ENCODE measurements around the gene PTEN. TPM values are rescaled to one million over a fixed set of nuclear protein-coding genes. Genes with fewer than 3 reads are reported as not detected.

The PTEN gene
- total RNA-seq, 1 donor: 169 TPM

GRCh38 chr10:87918254-87918859, 54.9 kb downstream of the PTEN start:
- Histone ChIP-seq H3K36me3 (ENCODE audit: insufficient read depth, low read length) (peaks cover under 1% of the 10 kb centered on the region), H3K9me3 (ENCODE audit: low read depth, low read length) (no peaks in the 10 kb centered on the region), H3K27ac (ENCODE audit: low read depth, low read length) (no peak overlapping the region), H3K4me3 (ENCODE audit: insufficient read depth, low read length) (no peak overlapping the region), H3K4me1 (ENCODE audit: insufficient read depth, low read length) (peaks cover 10% of the 10 kb centered on the region), H2AFZ (ENCODE audit: low read length) (no peak overlapping the region), H3K79me2 (ENCODE audit: insufficient read depth, low read length) (peaks cover 98% of the 10 kb centered on the region), H4K20me1 (ENCODE audit: insufficient read depth, low read length) (peaks cover 66% of the 10 kb centered on the region), H3K4me2 (ENCODE audit: insufficient read depth, low read length) (no peak overlapping the region), H3K27me3 (ENCODE audit: insufficient read depth, low read length) (no peaks in the 10 kb centered on the region)
- TF ChIP-seq, protein P1, sequence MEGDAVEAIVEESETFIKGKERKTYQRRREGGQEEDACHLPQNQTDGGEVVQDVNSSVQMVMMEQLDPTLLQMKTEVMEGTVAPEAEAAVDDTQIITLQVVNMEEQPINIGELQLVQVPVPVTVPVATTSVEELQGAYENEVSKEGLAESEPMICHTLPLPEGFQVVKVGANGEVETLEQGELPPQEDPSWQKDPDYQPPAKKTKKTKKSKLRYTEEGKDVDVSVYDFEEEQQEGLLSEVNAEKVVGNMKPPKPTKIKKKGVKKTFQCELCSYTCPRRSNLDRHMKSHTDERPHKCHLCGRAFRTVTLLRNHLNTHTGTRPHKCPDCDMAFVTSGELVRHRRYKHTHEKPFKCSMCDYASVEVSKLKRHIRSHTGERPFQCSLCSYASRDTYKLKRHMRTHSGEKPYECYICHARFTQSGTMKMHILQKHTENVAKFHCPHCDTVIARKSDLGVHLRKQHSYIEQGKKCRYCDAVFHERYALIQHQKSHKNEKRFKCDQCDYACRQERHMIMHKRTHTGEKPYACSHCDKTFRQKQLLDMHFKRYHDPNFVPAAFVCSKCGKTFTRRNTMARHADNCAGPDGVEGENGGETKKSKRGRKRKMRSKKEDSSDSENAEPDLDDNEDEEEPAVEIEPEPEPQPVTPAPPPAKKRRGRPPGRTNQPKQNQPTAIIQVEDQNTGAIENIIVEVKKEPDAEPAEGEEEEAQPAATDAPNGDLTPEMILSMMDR (IDR thresholded peaks at IDR 0.05; ENCODE audit: extremely low read depth, low read depth, low read length): no peak
- no peak for DNase-seq (ENCODE audit: insufficient read length, low spot score, missing footprints)

DNA sequence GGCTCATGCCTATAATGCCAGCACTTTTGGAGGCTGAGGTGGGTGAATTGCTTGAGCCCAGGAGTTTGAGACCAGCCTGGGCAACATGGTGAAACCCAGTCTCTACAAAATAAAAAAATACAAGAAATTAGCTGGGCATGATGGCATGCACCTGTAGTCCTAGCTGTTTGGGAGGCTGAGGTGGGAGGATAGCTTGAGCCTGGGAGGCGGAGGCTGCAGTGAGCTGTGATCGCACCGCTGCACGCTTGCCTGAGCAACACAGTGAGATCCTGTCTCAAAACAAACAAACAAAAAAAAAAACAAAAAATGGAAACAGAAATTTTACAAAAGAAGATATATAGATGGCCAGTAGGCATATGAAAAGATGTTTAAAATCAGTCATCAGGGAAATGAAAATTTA, 57.1 kb downstream of the PTEN start:
- peaks cover 68% of the 10 kb centered on the region for H4K20me1 ChIP-seq (ENCODE audit: insufficient read depth, low read length)
- H3K27ac ChIP-seq (ENCODE audit: low read depth, low read length): no peak overlapping the region
- TF ChIP-seq, protein P1 (IDR thresholded peaks at IDR 0.05; ENCODE audit: extremely low read depth, low read depth, low read length): no peak
- no peak for DNase-seq (ENCODE audit: insufficient read length, low spot score, missing footprints)
- no peaks in the 10 kb centered on the region for H3K9me3 ChIP-seq (ENCODE audit: low read depth, low read length)
- no peaks in the 10 kb centered on the region for H3K36me3 ChIP-seq (ENCODE audit: insufficient read depth, low read length)
- no peaks in the 10 kb centered on the region for H3K27me3 ChIP-seq (ENCODE audit: insufficient read depth, low read length)
- no peak overlapping the region for H3K4me3 ChIP-seq (ENCODE audit: insufficient read depth, low read length)
- peaks cover 9% of the 10 kb centered on the region for H3K4me1 ChIP-seq (ENCODE audit: insufficient read depth, low read length)
- peaks cover 99% of the 10 kb centered on the region for H3K79me2 ChIP-seq (ENCODE audit: insufficient read depth, low read length)
- no peak overlapping the region for H3K4me2 ChIP-seq (ENCODE audit: insufficient read depth, low read length)
- H2AFZ ChIP-seq (ENCODE audit: low read length): no peak overlapping the region

- TF ChIP-seq, protein P1 (IDR thresholded peaks at IDR 0.05; ENCODE audit: extremely low read depth, low read depth, low read length): no peak
- Histone ChIP-seq H3K4me3 (ENCODE audit: insufficient read depth, low read length) (no peak overlapping the region), H3K4me2 (ENCODE audit: insufficient read depth, low read length) (no peak overlapping the region), H3K9me3 (ENCODE audit: low read depth, low read length) (no peaks in the 10 kb centered on the region), H3K27ac (ENCODE audit: low read depth, low read length) (no peak overlapping the region), H2AFZ (ENCODE audit: low read length) (no peak overlapping the region), H3K4me1 (ENCODE audit: insufficient read depth, low read length) (peaks cover 12% of the 10 kb centered on the region), H3K79me2 (ENCODE audit: insufficient read depth, low read length) (peaks cover 97% of the 10 kb centered on the region), H4K20me1 (ENCODE audit: insufficient read depth, low read length) (peaks cover 61% of the 10 kb centered on the region), H3K27me3 (ENCODE audit: insufficient read depth, low read length) (no peaks in the 10 kb centered on the region), H3K36me3 (ENCODE audit: insufficient read depth, low read length) (no peaks in the 10 kb centered on the region)
- no peak for DNase-seq (ENCODE audit: insufficient read length, low spot score, missing footprints)
These were observed 58.7 kb downstream of the PTEN start for GRCh38 chr10:87921931-87922688.

- DNase-seq (ENCODE audit: insufficient read length, low spot score, missing footprints): no peak
- H2AFZ ChIP-seq (ENCODE audit: low read length): no peak overlapping the region
- no peak overlapping the region for H3K4me3 ChIP-seq (ENCODE audit: insufficient read depth, low read length)
- no peaks in the 10 kb centered on the region for H3K27me3 ChIP-seq (ENCODE audit: insufficient read depth, low read length)
- no peaks in the 10 kb centered on the region for H3K9me3 ChIP-seq (ENCODE audit: low read depth, low read length)
- no peaks in the 10 kb centered on the region for H3K36me3 ChIP-seq (ENCODE audit: insufficient read depth, low read length)
- H3K4me1 ChIP-seq (ENCODE audit: insufficient read depth, low read length): peaks cover 18% of the 10 kb centered on the region
- H4K20me1 ChIP-seq (ENCODE audit: insufficient read depth, low read length): peaks cover 61% of the 10 kb centered on the region
- TF ChIP-seq, protein P1 (IDR thresholded peaks at IDR 0.05; ENCODE audit: extremely low read depth, low read depth, low read length): no peak
- H3K79me2 ChIP-seq (ENCODE audit: insufficient read depth, low read length): peaks cover 97% of the 10 kb centered on the region
- no peak overlapping the region for H3K27ac ChIP-seq (ENCODE audit: low read depth, low read length)
- no peak overlapping the region for H3K4me2 ChIP-seq (ENCODE audit: insufficient read depth, low read length)
These were observed 59.8 kb downstream of the PTEN start for GRCh38 chr10:87923233-87923632.

Measured in osteoblast (primary cell).